Transverse colon (tissue), 4 donors: Measurements from ENCODE around the gene KCND2.

ENCODE experiments used
- CTCF ChIP-seq, 5 experiments: fragments of 200-600 bp in 3 of 5; fragments of 450-650 bp in 2 of 5; sonication (generic) in 3 of 5; IDR thresholded peaks; 1 replicate in 2 of 5; 2 replicates in 3 of 5; pipeline ENCODE4 v1.5.1; 2016 to 2017; ENCODE audit warnings: antibody characterized with exemption in 5 of 5, inconsistent platforms in 3 of 5, mild to moderate bottlenecking in 2 of 5, moderate library complexity in 1 of 5
- EP300 ChIP-seq: sonication (generic); formaldehyde crosslinking; IDR thresholded peaks from one replicate; pipeline ENCODE4 v1.6.1; 2017; ENCODE audit warnings: antibody characterized with exemption, low read depth
- POLR2A ChIP-seq: fragments of 450-650 bp; IDR thresholded peaks from one replicate; pipeline ENCODE4 v1.6.1; 2016; ENCODE audit warnings: antibody characterized with exemption, mild to moderate bottlenecking, moderate library complexity
- POLR2AphosphoS5 ChIP-seq, 3 donors: sonication (generic); formaldehyde crosslinking; IDR thresholded peaks; one replicate each; pipeline ENCODE4 v1.6.1; 2016; ENCODE audit warnings: antibody characterized with exemption in 3 of 3

DNA sequence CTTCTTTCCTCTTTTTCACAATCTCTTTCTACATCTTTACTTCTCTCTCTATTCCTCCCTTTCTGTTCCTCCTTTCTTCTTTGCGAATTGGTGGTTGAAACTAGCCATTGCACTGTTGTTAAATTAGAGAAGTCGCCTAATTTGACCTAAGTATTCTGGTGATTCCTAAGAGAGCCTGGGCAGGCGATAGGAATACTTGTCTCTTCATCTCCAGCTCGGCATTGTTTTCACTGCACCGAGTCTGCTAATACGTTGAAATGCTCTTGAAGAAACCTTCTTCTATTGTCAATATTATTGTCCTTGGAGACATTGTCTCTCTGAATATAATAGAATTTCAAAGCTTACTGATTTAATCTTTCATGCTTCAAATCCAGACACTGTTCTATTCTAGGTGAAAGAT is 31.7 kb downstream of the KCND2 start:
- TF ChIP-seq CTCF (IDR thresholded peaks at IDR 0.05), result no peak
- no peak for TF ChIP-seq POLR2AphosphoS5 (IDR thresholded peaks at IDR 0.05)
- no peak for TF ChIP-seq EP300
- no peak for TF ChIP-seq POLR2A
